ENCODE data around the gene CHRM4.

The CHRM4 gene

GRCh38 chr11:46391578-46392420 lies at the start of gene CHRM4:
Gene CHRM4 (minus strand): TSS chr11:46391776. CDS start chr11:46386557, 5,219 bp downstream.
- DNase-seq (ENCODE audit: low read depth in 3 of 3): no peak

GRCh38 chr11:46438211-46438610 lies 46.6 kb upstream of the CHRM4 start:
- no peak for DNase-seq (ENCODE audit: low read depth in 3 of 3)

DNA sequence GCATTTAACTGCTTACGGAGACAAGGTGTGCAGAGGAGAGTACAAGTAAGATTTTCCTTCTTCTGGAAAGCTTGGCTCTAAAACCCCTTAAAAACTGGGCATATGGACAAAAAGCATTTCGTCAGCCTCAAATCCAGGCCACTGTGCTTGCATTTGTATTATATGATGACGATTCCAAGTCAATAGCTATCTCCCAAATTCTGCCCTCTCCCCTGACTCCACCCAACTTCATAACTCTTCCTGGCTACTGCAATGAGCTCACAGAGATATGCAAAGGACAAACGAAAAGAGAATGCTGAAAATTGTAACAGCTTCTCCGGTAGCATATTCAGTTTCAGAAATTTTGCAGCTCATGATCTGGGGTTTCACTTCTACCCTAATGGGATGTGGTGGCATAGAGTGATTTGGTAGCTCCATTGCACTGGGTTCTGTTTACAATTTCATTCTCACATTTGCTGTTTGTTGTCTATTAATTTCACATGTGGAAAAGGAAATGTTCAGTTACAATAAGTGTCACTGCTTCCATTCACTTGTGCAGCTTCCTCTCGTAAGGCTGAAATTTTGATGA lies 45.6 kb upstream of the CHRM4 start:
- no peak for DNase-seq (ENCODE audit: low read depth in 3 of 3)

- no peak for DNase-seq (ENCODE audit: low read depth in 3 of 3)
Observed at GRCh38 chr11:46436113-46436512, 44.5 kb upstream of the CHRM4 start.

DNA sequence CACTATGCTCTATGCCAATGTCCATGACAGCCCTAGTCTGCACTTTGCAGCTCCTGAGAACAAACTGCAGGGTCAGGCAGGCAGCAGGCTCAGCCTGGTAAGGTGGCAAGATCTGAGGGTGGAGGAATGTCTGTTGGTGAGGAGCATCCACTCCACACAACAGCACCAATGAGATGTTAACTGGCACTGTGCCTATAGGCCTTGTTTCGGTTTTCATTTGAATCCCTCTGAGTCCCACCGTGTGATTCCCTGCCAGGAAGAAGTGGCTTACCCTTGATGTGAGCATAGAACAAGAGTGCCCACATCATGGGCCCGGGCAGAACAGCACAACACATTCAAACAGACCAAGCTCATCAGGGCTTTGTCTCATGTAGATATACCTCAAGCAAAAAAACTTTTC lies 44.1 kb upstream of the CHRM4 start:
- DNase-seq (ENCODE audit: low read depth in 3 of 3): no peak

GRCh38 chr11:46431211-46431610 lies 39.6 kb upstream of the CHRM4 start:
- DNase-seq (ENCODE audit: low read depth in 3 of 3): no peak

GRCh38 chr11:46429717-46430116 lies 38.1 kb upstream of the CHRM4 start:
- no peak for DNase-seq (ENCODE audit: low read depth in 3 of 3)

- no peak for DNase-seq (ENCODE audit: low read depth in 3 of 3)
Observed at GRCh38 chr11:46427364-46427763, 35.8 kb upstream of the CHRM4 start.

GRCh38 chr11:46426233-46426991 lies 34.8 kb upstream of the CHRM4 start:
- no peak for DNase-seq (ENCODE audit: low read depth in 3 of 3)

DNA sequence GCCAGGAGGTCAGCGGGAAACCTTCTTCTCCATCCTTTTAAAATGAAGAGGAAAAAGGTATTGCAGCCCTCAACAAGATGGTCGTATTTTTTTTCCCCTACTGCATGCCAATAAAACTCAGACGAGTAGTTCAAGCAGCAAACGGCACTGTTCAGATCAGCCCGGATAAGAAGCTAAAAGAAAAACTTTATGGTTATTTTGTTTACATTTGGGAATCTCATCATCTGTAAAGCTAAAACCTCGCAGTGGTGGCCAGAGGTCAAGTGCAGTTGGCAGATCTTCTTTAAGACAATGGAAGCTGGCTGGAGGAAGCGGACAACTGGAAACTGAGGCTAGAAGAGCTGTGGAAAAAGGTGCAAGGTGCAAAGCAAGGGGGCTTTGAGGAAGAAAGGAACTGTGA lies 31.0 kb upstream of the CHRM4 start:
- no peak for DNase-seq (ENCODE audit: low read depth in 3 of 3)

GRCh38 chr11:46421257-46421880 lies 29.8 kb upstream of the CHRM4 start:
- DNase-seq (ENCODE audit: low read depth in 3 of 3): no peak

GRCh38 chr11:46420513-46420912 lies 28.9 kb upstream of the CHRM4 start:
- DNase-seq (ENCODE audit: low read depth in 3 of 3): no peak

- DNase-seq (ENCODE audit: low read depth in 3 of 3): no peak
Observed at GRCh38 chr11:46418751-46419150, 27.2 kb upstream of the CHRM4 start.

GRCh38 chr11:46417711-46418110 lies 26.1 kb upstream of the CHRM4 start:
- no peak for DNase-seq (ENCODE audit: low read depth in 3 of 3)

GRCh38 chr11:46414879-46415278 lies 23.3 kb upstream of the CHRM4 start:
- no peak for DNase-seq (ENCODE audit: low read depth in 3 of 3)

DNA sequence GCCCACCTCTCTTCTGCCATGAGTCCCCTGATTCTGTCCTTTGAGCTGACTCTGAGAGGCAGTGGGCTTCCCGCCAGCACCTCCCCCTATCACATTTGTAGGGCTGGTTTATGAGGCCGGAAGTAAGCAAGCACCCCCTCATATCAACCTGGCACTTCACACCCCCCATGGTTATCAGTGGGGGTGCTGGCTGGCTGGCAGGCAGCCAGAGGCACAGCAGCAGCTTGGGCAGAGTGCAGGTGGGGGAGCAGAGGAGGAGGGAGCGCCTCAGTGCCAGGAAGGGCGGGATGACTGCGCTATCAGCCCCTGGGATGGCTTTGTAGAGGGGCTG lies 22.9 kb upstream of the CHRM4 start:
- no peak for DNase-seq (ENCODE audit: low read depth in 3 of 3)

DNA sequence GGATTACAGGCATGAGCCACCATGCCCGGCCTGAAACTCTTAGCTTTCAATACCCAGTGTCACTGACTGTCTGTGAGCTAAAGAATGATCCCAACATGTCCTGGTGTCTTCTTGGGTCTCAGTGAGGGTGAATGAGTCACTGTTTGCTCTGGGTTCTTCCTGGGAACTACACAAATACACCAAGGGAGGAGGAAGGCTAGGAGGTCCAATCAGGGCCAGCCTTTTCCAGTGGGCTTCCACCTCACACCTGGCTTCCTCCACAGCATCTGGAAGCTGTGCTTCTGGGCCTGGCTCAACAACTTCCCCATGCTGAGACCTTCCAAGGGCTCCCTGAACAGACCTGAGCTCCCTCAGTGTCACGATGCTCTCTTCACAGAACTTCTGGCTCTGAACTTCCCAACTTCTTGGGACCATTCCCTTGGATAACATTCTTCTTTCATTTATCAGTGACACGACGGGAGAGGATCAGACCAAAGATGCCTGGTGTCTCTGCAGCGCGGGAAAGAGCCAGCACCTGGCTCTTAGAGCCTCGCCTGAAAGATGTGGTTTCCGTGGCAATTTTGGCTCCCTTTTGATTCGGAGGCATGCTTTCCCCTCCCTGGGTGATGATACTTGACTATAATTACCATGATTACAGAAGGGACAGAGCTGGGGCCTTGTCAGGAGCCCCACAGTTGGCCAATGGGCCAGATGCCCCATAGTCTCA lies 22.3 kb upstream of the CHRM4 start:
- no peak for DNase-seq (ENCODE audit: low read depth in 3 of 3)

DNA sequence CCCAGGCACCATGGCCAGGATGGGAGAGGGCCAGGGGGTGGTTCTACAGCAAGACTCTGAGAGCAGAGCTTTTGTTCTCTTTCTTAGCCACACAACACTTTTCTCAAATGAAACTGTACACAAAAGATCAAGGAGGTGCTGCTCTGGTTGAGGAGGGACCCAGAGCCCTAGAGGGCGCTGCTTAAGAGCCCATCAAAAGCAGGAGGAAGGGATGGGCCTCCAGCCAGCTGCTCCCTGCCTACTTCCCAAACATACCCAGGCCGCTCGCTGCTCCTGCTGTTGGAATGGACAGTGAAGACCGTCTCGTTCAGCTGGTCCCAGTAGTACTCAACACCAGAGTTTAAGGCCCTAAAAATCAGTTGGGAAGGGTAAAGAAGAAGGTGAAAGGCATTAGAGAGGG lies 18.4 kb upstream of the CHRM4 start:
- DNase-seq (ENCODE audit: low read depth in 3 of 3): no peak

GRCh38 chr11:46408407-46408986 lies 16.9 kb upstream of the CHRM4 start:
- DNase-seq (ENCODE audit: low read depth in 3 of 3): no peak

GRCh38 chr11:46407635-46408034 lies 16.1 kb upstream of the CHRM4 start:
- no peak for DNase-seq (ENCODE audit: low read depth in 3 of 3)

DNA sequence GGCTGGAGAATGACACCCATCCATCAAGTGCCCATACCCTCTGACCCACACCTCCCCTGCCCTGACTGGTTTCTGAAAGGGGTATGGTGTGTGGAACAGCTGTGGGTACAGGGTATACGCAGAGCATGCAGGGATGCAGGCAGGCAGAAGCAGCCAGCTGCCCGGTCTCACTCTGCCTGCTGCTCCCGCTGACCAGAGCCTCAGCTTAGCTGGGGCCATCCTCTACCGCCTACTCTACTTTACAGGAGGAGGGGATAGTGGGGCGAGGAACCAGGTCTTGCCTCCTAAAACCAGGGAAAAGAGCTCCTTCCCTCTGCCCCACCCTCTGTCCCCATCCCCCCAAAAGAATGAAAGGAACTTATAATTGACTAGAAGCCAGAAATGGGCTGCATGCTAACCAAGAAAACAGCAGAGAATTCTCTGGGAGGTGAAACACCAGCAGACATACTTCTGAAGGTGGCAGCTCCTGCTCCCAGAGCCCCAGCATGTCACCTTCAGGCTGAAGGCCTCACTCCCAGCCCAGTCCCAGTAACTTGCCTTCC lies 13.0 kb upstream of the CHRM4 start:
- DNase-seq (ENCODE audit: low read depth in 3 of 3): no peak

Measured in stimulated activated CD4-positive, alpha-beta T cell treated with anti-CD3 and anti-CD28 coated beads, TNF-alpha, amount 100 ng/mL, for 4 hours (primary cell).